B cell (primary cell): Measurements from ENCODE around the gene CDH2. TPM values are rescaled to one million over a fixed set of nuclear protein-coding genes. Genes with fewer than 3 reads are reported as not detected.

Experiments used
- ATAC-seq: fragments of 200-7000 bp; cut with Tn5 transposase; one replicate; pipeline ENCODE4 v1.10.0; 2021; ENCODE audit warnings: low read depth, mild to moderate bottlenecking, moderate number of reproducible peaks, moderate library complexity
- CTCF ChIA-PET: fragments of 350-600 bp; sonication (Branson Sonifier 250); formaldehyde crosslinking; loops from one replicate; lab custom pipeline; 2021; ENCODE audit warnings: antibody characterized with exemption, inconsistent platforms; lab: Charles Lee
- POLR2A ChIA-PET: fragments of 350-600 bp; sonication (Branson Sonifier 250); formaldehyde crosslinking; loops from one replicate; lab custom pipeline; 2021; ENCODE audit warnings: antibody characterized with exemption; lab: Charles Lee
- DNase-seq: peaks from one replicate; pipeline ENCODE4 v3.0.0; 2013
- H2AFZ ChIP-seq: 2 replicates; pipeline ENCODE4 v1.6.1; 2012; ENCODE audit warnings: mild to moderate bottlenecking, low read depth, low read length; ENCODE audit not compliant: insufficient read depth, poor library complexity, severe bottlenecking
- H3K27ac ChIP-seq, 2 donors: 1 replicate in 1 of 2; 2 replicates in 1 of 2; pipeline ENCODE4 v1.5.1; 2012 to 2013; ENCODE audit warnings: low read length in 2 of 2, mild to moderate bottlenecking in 2 of 2, moderate library complexity in 1 of 2
- H3K27me3 ChIP-seq, 4 experiments: fragments of 200-600 bp in 1 of 4; sonication (generic) in 1 of 4; replicated peaks in 1 of 4; 1 replicate in 2 of 4; 2 replicates in 2 of 4; pipeline versions ENCODE4 v1.6.1 to v1.7.0; 2013 to 2016; ENCODE audit warnings: low read length in 3 of 4, mild to moderate bottlenecking in 2 of 4, mixed read lengths in 1 of 4, moderate library complexity in 1 of 4; ENCODE audit not compliant: insufficient read depth in 4 of 4, control insufficient read depth in 3 of 4; ENCODE audit errors: control extremely low read depth in 1 of 4
- H3K36me3 ChIP-seq, 2 experiments: replicated peaks in 1 of 2; 1 replicate in 1 of 2; 2 replicates in 1 of 2; pipeline versions ENCODE4 v1.6.1 to v1.7.1; 2013; ENCODE audit warnings: low read length in 1 of 2; ENCODE audit not compliant: insufficient read depth in 2 of 2, control insufficient read depth in 1 of 2; ENCODE audit errors: control extremely low read depth in 1 of 2, extremely low read depth in 1 of 2
- H3K4me1 ChIP-seq, 2 donors: fragments of 200-600 bp in 1 of 2; sonication (generic) in 1 of 2; 1 replicate in 1 of 2; 2 replicates in 1 of 2; pipeline versions ENCODE4 v1.5.1 to v1.6.1; 2013 to 2017; ENCODE audit warnings: low read length in 2 of 2; ENCODE audit not compliant: control insufficient read depth in 2 of 2, insufficient read depth in 2 of 2
- H3K4me2 ChIP-seq: replicated peaks from 2 replicates; pipeline ENCODE3; 2012; ENCODE audit warnings: mild to moderate bottlenecking, low read depth, low read length; ENCODE audit not compliant: poor library complexity, severe bottlenecking
- H3K4me3 ChIP-seq, 5 experiments: fragments of 200-600 bp in 1 of 5; sonication (generic) in 1 of 5; 1 replicate in 3 of 5; 2 replicates in 2 of 5; pipeline versions ENCODE4 v1.5.1 to v1.7.0; 2011 to 2016; ENCODE audit warnings: low read length in 4 of 5, mild to moderate bottlenecking in 4 of 5, low read depth in 2 of 5, control low read depth in 1 of 5, moderate library complexity in 1 of 5; ENCODE audit not compliant: insufficient read depth in 1 of 5; ENCODE audit errors: control extremely low read depth in 1 of 5, extremely low read depth in 1 of 5
- H3K79me2 ChIP-seq: fragments of 200-600 bp; sonication (generic); one replicate; pipeline ENCODE4 v1.6.0; 2016; ENCODE audit warnings: low read length; ENCODE audit not compliant: control insufficient read depth, insufficient read depth
- H3K9ac ChIP-seq: fragments of 200-600 bp; sonication (generic); 2 replicates; pipeline ENCODE4 v1.6.1; 2017; ENCODE audit warnings: mild to moderate bottlenecking, low read length, moderate library complexity
- H3K9me3 ChIP-seq, 3 donors: one replicate each; pipeline versions ENCODE4 v1.6.1 to v1.7.1; 2013; ENCODE audit warnings: low read length in 2 of 3; ENCODE audit not compliant: control insufficient read depth in 2 of 3, insufficient read depth in 1 of 3; ENCODE audit errors: control extremely low read depth in 1 of 3
- H4K20me1 ChIP-seq: 2 replicates; pipeline ENCODE4 v1.6.0; 2012; ENCODE audit warnings: mild to moderate bottlenecking, low read length; ENCODE audit not compliant: insufficient read depth, control insufficient read depth, poor library complexity, severe bottlenecking
- H3K27ac Mint-ChIP-seq: one replicate; pipeline ENCODE4 v1.8.0; 2021; ENCODE audit warnings: mixed read lengths
- H3K27me3 Mint-ChIP-seq: one replicate; pipeline ENCODE4 v1.8.0; 2021; ENCODE audit warnings: mixed read lengths
- H3K4me1 Mint-ChIP-seq: one replicate; pipeline ENCODE4 v1.8.0; 2021; ENCODE audit warnings: mixed read lengths
- H3K4me3 Mint-ChIP-seq: one replicate; pipeline ENCODE4 v1.8.0; 2021; ENCODE audit warnings: mixed read lengths
- H3K9me3 Mint-ChIP-seq: one replicate; pipeline ENCODE4 v1.8.0; 2022; ENCODE audit warnings: mixed read lengths; ENCODE audit not compliant: insufficient read depth
- CTCF ChIP-seq: fragments of 200-600 bp; IDR thresholded peaks from one replicate; pipeline ENCODE4 v1.8.0; 2022; ENCODE audit warnings: antibody characterized with exemption, mild to moderate bottlenecking
- EZH2 ChIP-seq: IDR thresholded peaks from 2 replicates; pipeline ENCODE4 v1.6.1; 2012; ENCODE audit warnings: borderline replicate concordance, low read depth, mild to moderate bottlenecking, moderate library complexity, low read length; ENCODE audit not compliant: insufficient read depth, poor library complexity, severe bottlenecking
- WGBS: methylation state at CpG from one replicate; pipeline ENCODE4 v1.1.5; 2013; ENCODE audit warnings: missing lambda C conversion rate; ENCODE audit not compliant: insufficient coverage; 5-methylcytosine and 5-hydroxymethylcytosine counted together
- intact Hi-C: fragments of 100-400 bp; cut with micrococcal nuclease; formaldehyde crosslinking; loops from one replicate; pipeline ENCODE4 v1.10.0; 2022
- polyA plus RNA-seq: library from polyadenylated mRNA; depleted of rRNA; stranded (reverse); fragments of >200 nt; gene quantifications from 2 replicates; pipeline ENCODE4 v1.2.3, GENCODE V29; 2012
- total RNA-seq, 2 donors: library from RNA; stranded (reverse); fragments of 120-200 nt in 1 of 2; gene quantifications; 1 replicate in 1 of 2; 2 replicates in 1 of 2; pipeline versions ENCODE4 v1.2.3 to v1.2.4, GENCODE V29; 2013 to 2022

The CDH2 gene
- total and polyA plus RNA-seq, 2 donors (not counting 1 experiment from before 2014, with no cell fraction given), result not detected

DNA sequence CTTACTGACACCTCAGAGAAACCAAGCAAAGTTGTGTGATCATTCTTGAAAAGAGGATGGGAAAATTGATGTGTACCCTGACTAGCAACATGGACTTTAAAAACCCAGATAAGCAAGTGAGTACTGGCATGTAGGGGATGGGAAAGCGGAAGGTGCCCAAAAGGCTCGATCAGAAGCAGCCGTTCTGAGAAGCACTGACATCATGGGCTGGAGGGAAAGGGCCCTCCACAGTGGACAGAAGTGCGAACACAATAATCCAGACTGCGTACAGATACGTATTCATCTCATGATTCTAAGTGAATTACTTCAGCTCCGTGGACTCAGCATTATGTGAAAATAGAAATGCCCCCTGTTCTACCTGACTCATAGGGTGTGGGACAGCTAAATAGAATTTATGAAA, 42.2 kb downstream of the CDH2 start:
- Mint-ChIP-seq H3K9me3 (no peaks in the 10 kb centered on the region), H3K27ac (no peak overlapping the region), H3K27me3 (no peaks in the 10 kb centered on the region), H3K4me1 (no peaks in the 10 kb centered on the region), H3K4me3 (no peak overlapping the region)
- DNase-seq, result no peak
- ATAC-seq, result no peak
- Histone ChIP-seq H4K20me1 (no peaks in the 10 kb centered on the region), H3K9me3 (no peaks in the 10 kb centered on the region), H3K4me2 (no peak overlapping the region), H3K36me3 (no peaks in the 10 kb centered on the region), H2AFZ (no peak overlapping the region), H3K27me3 (no peaks in the 10 kb centered on the region), H3K9ac (no peak overlapping the region), H3K4me3 (no peak overlapping the region), H3K79me2 (no peaks in the 10 kb centered on the region), H3K4me1 (no peaks in the 10 kb centered on the region), H3K27ac (no peak overlapping the region)
- ChIA-PET CTCF (no interaction called here), POLR2A (no interaction called here)
- TF ChIP-seq EZH2, result no peak
- no peak for TF ChIP-seq CTCF
- 92% methylated on average over 4 of the region's 7 CpGs for WGBS
- intact Hi-C loops, result no loop called here

- H3K27me3 ChIP-seq, result no peaks in the 10 kb centered on the region
- H3K4me1 ChIP-seq, result no peaks in the 10 kb centered on the region
- H3K4me1 Mint-ChIP-seq, result no peaks in the 10 kb centered on the region
- intact Hi-C loops, result no loop called here
- no peak overlapping the region for H3K27ac ChIP-seq
- H3K27me3 Mint-ChIP-seq, result no peaks in the 10 kb centered on the region
- H3K36me3 ChIP-seq, result no peaks in the 10 kb centered on the region
- H3K9ac ChIP-seq, result no peak overlapping the region
- ATAC-seq (no peak), DNase-seq (no peak)
- H4K20me1 ChIP-seq, result no peaks in the 10 kb centered on the region
- POLR2A ChIA-PET, result no interaction called here
- no peak for TF ChIP-seq CTCF
- TF ChIP-seq EZH2, result no peak
- 95% methylated on average over 2 of the region's 5 CpGs for WGBS
- no peak overlapping the region for H3K27ac Mint-ChIP-seq
- H3K79me2 ChIP-seq, result no peaks in the 10 kb centered on the region
- CTCF ChIA-PET, result no interaction called here
- no peak overlapping the region for H3K4me3 ChIP-seq
- no peaks in the 10 kb centered on the region for H3K9me3 ChIP-seq
- no peaks in the 10 kb centered on the region for H3K9me3 Mint-ChIP-seq
- H3K4me2 ChIP-seq, result no peak overlapping the region
- H2AFZ ChIP-seq, result no peak overlapping the region
- no peak overlapping the region for H3K4me3 Mint-ChIP-seq
These were observed 44.8 kb downstream of the CDH2 start for GRCh38 chr18:28132084-28132483.
